ENCODE data around the gene RHOBTB1. TPM values are rescaled to one million over a fixed set of nuclear protein-coding genes. Genes with fewer than 3 reads are reported as not detected.
A peak's percentile ranks its signal among the peaks of the same experiment; 100 is the strongest.

RHOBTB1 gene
- total and polyA plus RNA-seq, 9 of the 15 experiments (the other 6 are each of a cell fraction or from before 2014, with no cell fraction given) = 1.7 to 11.7 (median 9.3) TPM

- TF ChIP-seq MGA (IDR thresholded peaks at IDR 0.05) (no peak), BCOR (IDR thresholded peaks at IDR 0.05) (no peak), MBD1 (CRISPR knock-in tag; IDR thresholded peaks at IDR 0.05) (no peak), NR2C1 (IDR thresholded peaks at IDR 0.05) (no peak), NR2C1 (tag; IDR thresholded peaks at IDR 0.05) (0 out of 2 replicates have a peak, but pooled peaks have one; percentile 11), POU5F1 (IDR thresholded peaks at IDR 0.05; ENCODE audit: borderline replicate concordance, low read depth, low read length, partially characterized antibody) (no peak), DMBX1 (CRISPR knock-in tag; IDR thresholded peaks at IDR 0.05; ENCODE audit: borderline replicate concordance) (peak; percentile 92), ID3 (CRISPR knock-in tag; IDR thresholded peaks at IDR 0.05) (no peak), ID3 (tag; IDR thresholded peaks at IDR 0.05) (peak; percentile 54; the same call in 1 of the 2 replicates), RBM14 (IDR thresholded peaks at IDR 0.05; ENCODE audit: borderline replicate concordance, insufficient read depth, low read depth, low read length) (no peak), ZNF175 (CRISPR knock-in tag; IDR thresholded peaks at IDR 0.05; ENCODE audit: low read depth) (peak; percentile 59; the same call in 1 of the 2 replicates), ZC3H4 (CRISPR knock-in tag; IDR thresholded peaks at IDR 0.05; ENCODE audit: borderline replicate concordance) (no peak), CREB1 (IDR thresholded peaks at IDR 0.05) (no peak), CREB1 (CRISPR knock-in tag; IDR thresholded peaks at IDR 0.05) (no peak)
Measured at GRCh38 chr10:60825520-60825919, 118.5 kb downstream of the RHOBTB1 start (continued).

Measured in K562 (cell line).